H1 (cell line): Measurements from ENCODE around the gene GPC6. TPM values are rescaled to one million over a fixed set of nuclear protein-coding genes. Genes with fewer than 3 reads are reported as not detected.

Experiments
- CTCF ChIA-PET: fragments of 300-600 bp; sonication (Branson Sonifier 250); formaldehyde crosslinking; loops from one replicate; lab custom pipeline; 2021; ENCODE audit not compliant: partially characterized antibody; lab: Charles Lee
- POLR2A ChIA-PET: fragments of 300-600 bp; sonication (Branson Sonifier 250); formaldehyde crosslinking; loops from one replicate; lab custom pipeline; 2021; ENCODE audit warnings: inconsistent platforms; ENCODE audit not compliant: partially characterized antibody; lab: Charles Lee
- DNase-seq, 2 experiments: peaks; one replicate each; pipeline versions ENCODE4 v3.0.0 to v3.0.0-alpha.2; 2010 to 2022; ENCODE audit warnings: low spot score in 2 of 2, low read depth in 1 of 2, mixed read lengths in 1 of 2
- FAIRE-seq: peaks from 2 replicates; lab custom pipeline; 2011; peaks lifted over from hg19 to GRCh38; lab: Jason Lieb, UNC
- H2AFZ ChIP-seq: 2 replicates; pipeline ENCODE4 v1.8.1; 2012; ENCODE audit warnings: low read length, inconsistent platforms
- H2AK5ac ChIP-seq: 2 replicates; pipeline ENCODE4 v1.6.1; 2013; ENCODE audit warnings: low read depth, low read length
- H2BK120ac ChIP-seq: replicated peaks from 2 replicates; pipeline ENCODE3; 2013; ENCODE audit warnings: low read depth, low read length, inconsistent platforms
- H2BK12ac ChIP-seq: 2 replicates; pipeline ENCODE4 v1.6.1; 2013; ENCODE audit warnings: low read depth, low read length
- H2BK15ac ChIP-seq: 2 replicates; pipeline ENCODE4 v1.6.1; 2013; ENCODE audit warnings: low read length
- H2BK20ac ChIP-seq: 2 replicates; pipeline ENCODE4 v1.6.1; 2013; ENCODE audit warnings: low read length
- H2BK5ac ChIP-seq: 2 replicates; pipeline ENCODE4 v1.6.1; 2013; ENCODE audit warnings: low read depth, low read length
- H3K14ac ChIP-seq: 2 replicates; pipeline ENCODE4 v1.6.1; 2013; ENCODE audit warnings: inconsistent platforms; ENCODE audit not compliant: insufficient read length
- H3K18ac ChIP-seq: 2 replicates; pipeline ENCODE4 v1.6.1; 2013; ENCODE audit warnings: low read length; ENCODE audit errors: extremely low read depth
- H3K23ac ChIP-seq: 2 replicates; pipeline ENCODE4 v1.6.1; 2013; ENCODE audit warnings: inconsistent platforms; ENCODE audit not compliant: insufficient read length
- H3K23me2 ChIP-seq: 2 replicates; pipeline ENCODE4 v1.6.1; 2013; ENCODE audit warnings: low read depth, low read length
- H3K27ac ChIP-seq: 2 replicates; pipeline ENCODE4 v1.6.1; 2011; ENCODE audit warnings: low read depth, low read length, inconsistent platforms
- H3K27me3 ChIP-seq, 4 experiments: replicated peaks in 1 of 4; 1 replicate in 1 of 4; 2 replicates in 3 of 4; pipeline versions ENCODE4 v1.6.1 to v1.8.1; 2011 to 2013; ENCODE audit warnings: low read length in 3 of 4, mild to moderate bottlenecking in 3 of 4, inconsistent platforms in 2 of 4, mixed read lengths in 2 of 4, moderate library complexity in 1 of 4; ENCODE audit not compliant: control insufficient read depth in 3 of 4, insufficient read depth in 3 of 4; ENCODE audit errors: extremely low read depth in 1 of 4
- H3K36me3 ChIP-seq, 4 experiments: 2 replicates each; pipeline versions ENCODE4 v1.6.1 to v1.8.1; 2011 to 2013; ENCODE audit warnings: mild to moderate bottlenecking in 4 of 4, low read length in 3 of 4, moderate library complexity in 2 of 4, control low read depth in 1 of 4, inconsistent platforms in 1 of 4; ENCODE audit not compliant: insufficient read depth in 4 of 4, control insufficient read depth in 2 of 4
- H3K4ac ChIP-seq: replicated peaks from 2 replicates; pipeline ENCODE3; 2013; ENCODE audit warnings: low read length, low read depth, mixed read lengths, inconsistent platforms; ENCODE audit not compliant: insufficient read length
- H3K4me1 ChIP-seq, 4 experiments: replicated peaks in 1 of 4; 1 replicate in 1 of 4; 2 replicates in 3 of 4; pipeline versions ENCODE4 v1.6.1 to v1.8.1; 2011 to 2013; ENCODE audit warnings: low read length in 3 of 4, inconsistent platforms in 2 of 4, mixed read lengths in 1 of 4; ENCODE audit not compliant: insufficient read depth in 4 of 4, control insufficient read depth in 3 of 4
- H3K4me2 ChIP-seq, 2 experiments: 2 replicates each; pipeline versions ENCODE4 v1.6.1 to v1.8.1; 2011 to 2013; ENCODE audit warnings: low read depth in 2 of 2, low read length in 2 of 2, control low read depth in 1 of 2, inconsistent platforms in 1 of 2, mild to moderate bottlenecking in 1 of 2; ENCODE audit not compliant: insufficient read depth in 1 of 2
- H3K4me3 ChIP-seq, 4 experiments: fragments of 200-600, 300-600 bp in 1 of 4; sonication (generic), shearing (Covaris generic), sonication (Bioruptor Twin) in 1 of 4; 2 replicates each; pipeline versions ENCODE4 v1.5.1 to v1.8.1; 2011 to 2016; ENCODE audit warnings: low read length in 4 of 4, low read depth in 3 of 4, control low read depth in 2 of 4, inconsistent platforms in 2 of 4, mild to moderate bottlenecking in 2 of 4, mixed read lengths in 1 of 4, moderate library complexity in 1 of 4; ENCODE audit not compliant: insufficient read depth in 2 of 4; ENCODE audit errors: extremely low read depth in 1 of 4
- H3K56ac ChIP-seq: replicated peaks from 2 replicates; pipeline ENCODE3; 2013; ENCODE audit warnings: low read depth, mild to moderate bottlenecking, mixed read lengths, low read length, inconsistent platforms; ENCODE audit not compliant: insufficient read length
- H3K79me1 ChIP-seq: 2 replicates; pipeline ENCODE4 v1.6.1; 2013; ENCODE audit warnings: low read depth, low read length, control low read depth
- H3K79me2 ChIP-seq, 2 experiments: 2 replicates each; pipeline versions ENCODE4 v1.6.1 to v1.8.1; 2012 to 2013; ENCODE audit warnings: low read length in 2 of 2, mild to moderate bottlenecking in 2 of 2, inconsistent platforms in 1 of 2; ENCODE audit not compliant: insufficient read depth in 2 of 2, control insufficient read depth in 1 of 2
- H3K9ac ChIP-seq, 4 experiments: replicated peaks in 1 of 4; 1 replicate in 1 of 4; 2 replicates in 3 of 4; pipeline versions ENCODE4 v1.6.1 to v1.8.1; 2011 to 2013; ENCODE audit warnings: low read depth in 3 of 4, low read length in 3 of 4, control low read depth in 2 of 4, mild to moderate bottlenecking in 2 of 4, moderate library complexity in 2 of 4, inconsistent platforms in 1 of 4; ENCODE audit errors: extremely low read depth in 1 of 4
- H3K9me3 ChIP-seq, 2 experiments: 2 replicates each; pipeline versions ENCODE4 v1.6.1 to v1.8.1; 2012 to 2013; ENCODE audit warnings: mild to moderate bottlenecking in 2 of 2, moderate library complexity in 2 of 2, control low read depth in 1 of 2, inconsistent platforms in 1 of 2, low read depth in 1 of 2, low read length in 1 of 2, mixed read lengths in 1 of 2; ENCODE audit not compliant: insufficient read depth in 2 of 2
- H4K20me1 ChIP-seq, 2 experiments: replicated peaks in 1 of 2; 2 replicates each; pipeline versions ENCODE3 to v1.8.1; 2011 to 2013; ENCODE audit warnings: inconsistent platforms in 2 of 2, low read length in 2 of 2, mild to moderate bottlenecking in 1 of 2; ENCODE audit not compliant: insufficient read depth in 2 of 2, control insufficient read depth in 1 of 2
- H4K5ac ChIP-seq: 2 replicates; pipeline ENCODE4 v1.6.1; 2013; ENCODE audit warnings: low read length, low read depth, mixed read lengths, inconsistent platforms; ENCODE audit not compliant: insufficient read length
- H4K8ac ChIP-seq: 2 replicates; pipeline ENCODE4 v1.8.0; 2013; ENCODE audit warnings: mild to moderate bottlenecking, moderate library complexity, low read length, inconsistent platforms; ENCODE audit not compliant: insufficient read depth; ENCODE audit errors: extremely low read depth
- H4K91ac ChIP-seq: replicated peaks from 2 replicates; pipeline ENCODE3; 2013; ENCODE audit warnings: low read length, mixed read lengths, inconsistent platforms; ENCODE audit not compliant: insufficient read length
- BRCA1 ChIP-seq: IDR thresholded peaks from 2 replicates; pipeline ENCODE4 v1.6.1; 2012; ENCODE audit warnings: low read depth, low read length, improper control_type of control experiment
- SRF ChIP-seq: IDR thresholded peaks from 2 replicates; pipeline ENCODE4 v1.6.1; 2011; ENCODE audit warnings: mild to moderate bottlenecking, low read depth, low read length, moderate library complexity
- TCF12 ChIP-seq: IDR thresholded peaks from 2 replicates; pipeline ENCODE4 v1.6.1; 2011; ENCODE audit warnings: low read depth, mild to moderate bottlenecking, low read length
- polyA plus RNA-seq, 7 experiments: library from polyadenylated mRNA; depleted of rRNA in 3 of 7; stranded (reverse) in 5 of 7; unstranded in 2 of 7; fragments of >200 nt in 5 of 7; fragments of 200-250 nt in 2 of 7; gene quantifications; 1 replicate in 5 of 7; 2 replicates in 1 of 7; 4 replicates in 1 of 7; pipeline versions ENCODE4 v1.2.1 to v1.2.3, GENCODE V29; 2011 to 2013; ENCODE audit warnings: missing spikeins in 2 of 7, mixed read lengths in 2 of 7
- total RNA-seq: library from RNA; stranded (reverse); fragmentation: NEBNext Ultra II Directional; extraction: Animal tissue kit (Norgen Biotek cat#: 25700); gene quantifications from 2 replicates; pipeline ENCODE4 v1.2.1, GENCODE V29; 2021

Gene GPC6
- total and polyA plus RNA-seq, 2 of the 8 experiments (the other 6 are each of a cell fraction or from before 2014, with no cell fraction given), result 5.4 to 12.0 TPM

DNA sequence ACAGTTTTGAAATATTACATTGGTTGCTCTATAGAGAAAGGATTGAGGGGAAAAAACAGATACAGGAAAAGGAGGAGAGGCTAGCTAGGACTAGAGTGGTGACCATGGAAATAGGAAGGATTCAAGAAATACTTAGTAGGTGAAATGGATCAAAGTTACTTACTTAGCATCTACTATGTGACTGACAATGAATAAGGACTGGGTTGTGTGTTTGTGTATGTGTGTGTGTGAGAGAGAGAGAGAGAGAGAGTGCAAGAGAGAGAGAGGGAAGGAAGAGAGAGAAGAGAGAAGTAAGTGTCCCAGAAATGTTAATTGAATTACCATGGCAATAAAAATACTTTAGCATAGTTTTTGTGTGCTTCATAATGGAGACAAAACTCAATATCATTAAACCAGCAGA lies 7.9 kb downstream of the GPC6 start:
- H2BK15ac ChIP-seq, result no peak overlapping the region
- H2AFZ ChIP-seq, result no peak overlapping the region
- H2BK12ac ChIP-seq, result no peak overlapping the region
- POLR2A ChIA-PET, result interaction anchor here (1.1 to 1.7 kb wide), 2 partner anchors 8 to 14 kb away, joined by 4 to 7 read pairs; partner anchors contain the start of gene GPC6
- H2BK120ac ChIP-seq, result no peak overlapping the region
- H3K4me1 ChIP-seq, result peaks cover 0 to 16% (median 5%) of the 10 kb centered on the region in 4 experiments; a peak in 5 of 7 replicates
- H3K79me2 ChIP-seq, result peaks cover 6 to 62% of the 10 kb centered on the region in 2 experiments; a peak in 3 of 4 replicates
- H3K18ac ChIP-seq, result no peak overlapping the region
- H3K4me3 ChIP-seq, result peak overlapping the region in 1 of 4 experiments; percentile 16; a peak in 1 of 8 replicates
- no peak overlapping the region for H4K91ac ChIP-seq
- no peak for DNase-seq
- no peak overlapping the region for H3K9ac ChIP-seq
- no peak overlapping the region for H3K23ac ChIP-seq
- H2AK5ac ChIP-seq, result no peak overlapping the region
- CTCF ChIA-PET, result interaction anchor here (0.7 to 3.0 kb wide), 17 partner anchors 9 to 1383 kb away, joined by 3 to 9 read pairs (median 3); no protein-coding TSS in a partner anchor
- H2BK5ac ChIP-seq, result no peak overlapping the region
- no peak overlapping the region for H4K5ac ChIP-seq
- no peak overlapping the region for H4K8ac ChIP-seq
- peaks cover 3% of the 10 kb centered on the region; the same call in 1 of the 2 replicates for H3K79me1 ChIP-seq
- peak overlapping the region; percentile 20 to 39; a peak in 1 of 4 replicates for H3K4me2 ChIP-seq
- peaks cover 0 to 1% of the 10 kb centered on the region in 2 experiments for H4K20me1 ChIP-seq
- FAIRE-seq, result no peak
- no peak overlapping the region for H3K14ac ChIP-seq
- no peaks in the 10 kb centered on the region for H3K27me3 ChIP-seq
- peaks cover 3 to 11% of the 10 kb centered on the region in 2 experiments; a peak in 1 of 4 replicates for H3K9me3 ChIP-seq
- TF ChIP-seq SRF (no peak), TCF12 (no peak), BRCA1 (no peak)
- TF ChIP-seq, all 59 proteins: peak for 0
- H2BK20ac ChIP-seq, result no peak overlapping the region
- H3K56ac ChIP-seq, result peak overlapping the region; percentile 59
- H3K23me2 ChIP-seq, result peaks cover 2% of the 10 kb centered on the region; the same call in 1 of the 2 replicates
- H3K36me3 ChIP-seq, result no peaks in the 10 kb centered on the region
- no peak overlapping the region for H3K4ac ChIP-seq
- H3K27ac ChIP-seq, result no peak overlapping the region
